SK-N-MC (cell line): Measurements from ENCODE around the gene PHOX2B.

Experiments used
- DNase-seq: peaks from one replicate; pipeline ENCODE4 v3.0.0-alpha.2; 2011; ENCODE audit warnings: low read depth, low spot score
- H3K27ac ChIP-seq: fragments of 200-600 bp; sonication (generic); 2 replicates; pipeline ENCODE4 v1.5.1; 2016; ENCODE audit warnings: mixed run types
- H3K36me3 ChIP-seq: fragments of 200-600 bp; sonication (generic); 2 replicates; pipeline ENCODE4 v1.6.1; 2017; ENCODE audit warnings: antibody characterized with exemption, low read length, mixed read lengths; ENCODE audit not compliant: insufficient read depth
- H3K4me3 ChIP-seq: fragments of 200-600 bp; sonication (generic); 2 replicates; pipeline ENCODE4 v1.5.1; 2016
- H3K9ac ChIP-seq: fragments of 200-600 bp; sonication (generic); 2 replicates; pipeline ENCODE4 v1.8.0; 2017; ENCODE audit warnings: mixed run types, mixed read lengths; ENCODE audit not compliant: insufficient read length
- H3K9me3 ChIP-seq: fragments of 200-600 bp; sonication (generic); 2 replicates; pipeline ENCODE4 v1.6.1; 2017; ENCODE audit warnings: low read depth, mild to moderate bottlenecking, antibody characterized with exemption, low read length, moderate library complexity, mixed read lengths
- EZH2 ChIP-seq: fragments of 200-600 bp; sonication (generic); IDR thresholded peaks from one replicate; pipeline ENCODE4 v1.6.1; 2017; ENCODE audit warnings: antibody characterized with exemption
- FOXP2 ChIP-seq: optimal IDR thresholded peaks from 2 replicates; pipeline ENCODE3; 2011; ENCODE audit warnings: mild to moderate bottlenecking, moderate library complexity; ENCODE audit not compliant: insufficient read depth; ENCODE audit errors: extremely low read length, control extremely low read depth
- POLR2AphosphoS5 ChIP-seq: IDR thresholded peaks from 2 replicates; pipeline ENCODE4 v1.6.1; 2012; ENCODE audit warnings: mild to moderate bottlenecking, low read depth, low read length, borderline replicate concordance

The PHOX2B gene

DNA sequence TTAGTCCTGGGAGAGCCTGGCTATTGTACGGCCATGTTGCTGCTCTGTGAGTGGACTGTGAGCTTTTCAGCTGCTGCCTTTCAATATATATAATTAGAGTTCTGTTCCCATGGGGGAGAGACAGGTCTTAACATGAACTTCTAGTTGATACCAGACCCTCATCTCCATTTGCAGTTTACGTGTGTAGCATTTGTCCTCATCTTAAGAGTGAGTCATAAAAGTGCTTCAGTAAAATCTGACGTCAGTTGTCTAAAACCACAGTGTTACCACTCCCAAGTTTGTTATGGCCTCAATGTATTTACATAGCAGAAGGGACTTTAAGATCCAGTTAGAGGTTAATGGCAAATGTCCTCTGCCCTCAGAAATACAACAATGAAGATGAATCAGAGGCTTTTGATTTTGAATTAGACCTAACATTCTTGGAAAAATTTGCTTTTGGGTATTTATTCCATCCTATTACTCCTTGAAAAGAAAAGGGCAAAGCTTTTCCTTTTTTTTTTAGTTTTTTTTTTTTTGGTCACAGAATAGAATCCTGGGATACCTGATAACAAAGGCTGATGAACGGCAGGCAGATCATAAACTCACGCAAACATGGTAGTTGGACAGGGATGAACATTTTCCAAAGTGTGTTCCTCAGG is 38.6 kb downstream of the PHOX2B start:
- no peaks in the 10 kb centered on the region for H3K36me3 ChIP-seq
- no peak overlapping the region for H3K9ac ChIP-seq
- H3K4me3 ChIP-seq: no peak overlapping the region
- no peak for DNase-seq
- H3K27ac ChIP-seq: no peak overlapping the region
- no peak for TF ChIP-seq EZH2
- no peak for TF ChIP-seq FOXP2
- no peak for TF ChIP-seq POLR2AphosphoS5
- no peaks in the 10 kb centered on the region for H3K9me3 ChIP-seq

DNA sequence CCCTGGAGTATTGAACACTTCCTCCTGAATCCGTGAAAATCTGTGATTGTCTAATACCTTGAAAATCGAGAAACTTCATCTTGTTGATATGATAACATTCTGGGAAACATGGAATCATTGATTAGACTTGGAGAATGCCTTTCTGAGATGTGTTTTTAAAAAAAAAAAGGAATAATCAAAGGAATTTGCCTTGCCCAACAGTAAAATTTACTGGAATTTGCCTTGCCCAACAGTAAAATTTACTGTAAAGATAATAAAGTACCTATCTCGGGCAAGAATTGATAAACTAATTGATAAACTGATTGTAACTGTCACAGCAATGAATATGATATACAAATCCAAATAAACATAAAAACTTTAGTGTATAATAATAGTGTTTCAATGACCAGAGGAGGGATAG is 44.7 kb downstream of the PHOX2B start:
- H3K27ac ChIP-seq: no peak overlapping the region
- DNase-seq: no peak

DNA sequence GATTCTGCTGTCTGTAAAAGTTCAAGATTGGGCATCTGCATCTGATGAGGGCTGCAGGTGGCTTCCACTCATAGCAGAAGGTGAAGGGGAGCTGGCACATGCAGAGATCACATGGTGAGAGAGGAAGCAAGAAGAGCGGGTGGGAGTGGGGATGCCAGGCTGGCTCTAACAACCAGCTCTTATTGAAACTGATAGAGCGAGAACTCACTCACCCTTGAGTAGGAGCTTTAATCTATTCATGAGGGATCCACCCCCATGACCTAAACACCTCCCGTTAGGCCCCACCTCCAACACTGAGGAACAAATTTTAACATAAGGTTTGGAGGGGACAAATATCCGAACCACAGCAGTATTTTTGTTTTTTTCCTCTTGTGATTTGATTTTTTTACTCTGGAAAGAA is 45.8 kb downstream of the PHOX2B start:
- Histone ChIP-seq H3K9me3 (no peaks in the 10 kb centered on the region), H3K27ac (no peak overlapping the region), H3K36me3 (no peaks in the 10 kb centered on the region), H3K4me3 (no peak overlapping the region), H3K9ac (no peak overlapping the region)
- no peak for DNase-seq
- TF ChIP-seq FOXP2 (no peak), EZH2 (no peak), POLR2AphosphoS5 (no peak)

More for the DNA sequence above, 44.7 kb downstream of the PHOX2B start:
- Histone ChIP-seq H3K9ac (no peak overlapping the region), H3K4me3 (no peak overlapping the region), H3K9me3 (no peaks in the 10 kb centered on the region), H3K36me3 (no peaks in the 10 kb centered on the region)
- TF ChIP-seq EZH2 (no peak), POLR2AphosphoS5 (no peak), FOXP2 (no peak)

DNA sequence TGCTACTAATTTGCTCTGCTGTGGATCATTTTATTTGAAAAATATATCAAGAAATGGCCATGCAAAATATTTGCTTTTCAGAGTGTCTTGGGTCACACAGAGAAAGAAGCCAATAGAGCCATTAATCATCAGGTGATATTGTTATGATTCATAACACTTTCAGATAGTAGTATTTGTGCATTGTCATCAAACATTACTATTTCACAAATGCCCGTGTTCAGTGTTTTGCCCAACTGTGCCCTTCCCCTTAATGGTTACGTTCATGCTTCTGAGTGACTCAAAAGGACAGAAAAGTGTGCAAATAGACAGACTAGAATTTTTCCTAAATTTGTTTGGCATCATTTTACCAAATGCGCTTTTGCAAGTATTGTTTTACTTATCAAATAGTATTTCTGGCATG is 46.5 kb downstream of the PHOX2B start:
- no peak overlapping the region for H3K27ac ChIP-seq
- H3K9me3 ChIP-seq: no peaks in the 10 kb centered on the region
- H3K36me3 ChIP-seq: no peaks in the 10 kb centered on the region
- no peak for TF ChIP-seq POLR2AphosphoS5
- TF ChIP-seq EZH2: no peak
- no peak for TF ChIP-seq FOXP2
- no peak for DNase-seq
- H3K4me3 ChIP-seq: no peak overlapping the region
- no peak overlapping the region for H3K9ac ChIP-seq

DNA sequence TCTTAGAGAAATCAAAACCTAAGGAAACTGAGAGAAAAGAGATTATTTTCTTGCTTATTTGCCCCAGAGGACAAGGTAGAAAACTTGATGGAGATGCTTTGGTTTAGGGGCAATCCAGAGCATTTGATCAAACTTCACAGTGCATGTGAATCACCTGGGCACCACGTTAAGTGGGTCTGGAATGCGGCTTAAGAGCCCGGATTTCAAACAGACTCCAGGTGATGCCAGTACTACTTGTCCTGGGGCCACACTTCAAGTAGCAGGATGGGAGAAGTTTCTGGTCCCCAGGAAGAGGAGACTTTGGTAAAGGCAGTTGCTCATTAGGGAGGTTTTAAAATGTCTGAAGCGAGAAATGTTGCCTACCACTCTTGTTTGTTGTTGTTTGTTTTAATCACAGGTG is 51.8 kb downstream of the PHOX2B start:
- TF ChIP-seq POLR2AphosphoS5: no peak
- TF ChIP-seq FOXP2: no peak
- no peak for TF ChIP-seq EZH2

DNA sequence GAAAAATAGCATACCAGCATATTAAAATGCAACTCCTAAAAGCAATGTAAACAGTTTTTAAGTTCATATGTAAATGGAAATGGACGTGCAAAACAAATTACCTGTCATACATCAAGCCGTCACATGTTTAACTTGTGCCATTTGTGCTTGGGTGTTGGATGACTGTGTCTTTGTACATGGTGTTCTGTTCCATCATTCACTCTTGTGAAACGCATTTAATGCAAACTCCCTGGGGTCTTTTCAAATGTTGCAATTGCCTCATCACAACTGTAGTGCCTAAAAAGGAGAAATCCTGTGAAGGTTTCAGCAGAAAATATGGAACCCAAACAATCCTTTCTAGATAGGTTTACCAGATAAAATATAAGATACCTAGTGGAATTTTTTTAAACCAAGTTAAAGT is 52.4 kb downstream of the PHOX2B start:
- Histone ChIP-seq H3K9me3 (no peaks in the 10 kb centered on the region), H3K36me3 (no peaks in the 10 kb centered on the region; the same call in 1 of the 2 replicates), H3K4me3 (no peak overlapping the region), H3K27ac (no peak overlapping the region), H3K9ac (no peak overlapping the region)
- TF ChIP-seq EZH2 (no peak), FOXP2 (no peak), POLR2AphosphoS5 (no peak)
- DNase-seq: no peak

More for the DNA sequence above, 51.8 kb downstream of the PHOX2B start:
- no peak for DNase-seq
- H3K9ac ChIP-seq: no peak overlapping the region
- no peak overlapping the region for H3K4me3 ChIP-seq
- no peak overlapping the region for H3K27ac ChIP-seq
- H3K9me3 ChIP-seq: no peaks in the 10 kb centered on the region
- no peaks in the 10 kb centered on the region; the same call in 1 of the 2 replicates for H3K36me3 ChIP-seq
